Stimulated activated CD4-positive, alpha-beta T cell treated with anti-CD3 and anti-CD28 coated beads, Interleukin-15, amount 100 ng/mL, for 1 hour (primary cell): ENCODE measurements around the gene BBIP1.
"Not testable (repeated sequence)": the region's sequence is repeated elsewhere in the genome, so short reads cannot be mapped to it uniquely, and the experiment has no call there.

ENCODE experiments used
- DNase-seq, 2 donors: peaks; one replicate each; pipeline ENCODE4 v3.0.0-alpha.2; 2020; ENCODE audit warnings: low read depth in 1 of 2, low spot score in 1 of 2

BBIP1 gene

GRCh38 chr10:110885932-110886674 is 32.9 kb downstream of the BBIP1 start:
- no peak for DNase-seq

- no peak for DNase-seq
Observed at GRCh38 chr10:110883924-110884323, 35.1 kb downstream of the BBIP1 start.

DNA sequence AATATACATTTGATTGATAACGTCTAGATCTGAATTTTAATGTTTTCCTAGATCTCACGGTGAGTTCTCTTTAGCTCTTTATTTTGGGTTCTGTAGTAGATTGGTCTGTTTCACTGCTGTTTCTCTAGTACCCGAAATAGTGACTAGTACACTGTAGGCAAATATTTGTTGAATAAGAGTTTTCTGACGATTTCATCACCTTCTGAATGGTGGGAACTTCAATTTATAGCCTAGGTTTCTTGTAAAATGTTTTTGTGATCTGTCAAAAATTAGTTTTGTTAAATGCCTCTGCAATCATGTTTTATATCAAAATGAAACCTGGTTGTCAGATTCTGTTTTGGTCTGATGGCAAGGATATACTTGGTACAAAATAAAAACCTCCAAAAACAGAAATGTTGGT is 37.1 kb downstream of the BBIP1 start:
- no peak for DNase-seq

DNA sequence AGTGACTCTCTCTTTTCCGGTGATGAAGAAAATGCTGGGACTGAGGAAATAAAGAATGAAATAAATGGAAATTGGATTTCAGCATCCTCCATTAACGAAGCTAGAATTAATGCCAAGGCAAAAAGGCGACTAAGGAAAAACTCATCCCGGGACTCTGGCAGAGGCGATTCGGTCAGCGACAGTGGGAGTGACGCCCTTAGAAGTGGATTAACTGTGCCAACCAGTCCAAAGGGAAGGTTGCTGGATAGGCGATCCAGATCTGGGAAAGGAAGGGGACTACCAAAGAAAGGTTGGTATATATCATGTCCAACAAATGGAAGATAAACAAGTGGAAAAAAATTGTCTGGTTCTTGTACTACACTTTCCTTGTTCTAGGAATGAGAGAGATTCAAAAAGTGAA is 37.7 kb downstream of the BBIP1 start:
- no peak for DNase-seq

- no peak for DNase-seq
Observed at GRCh38 chr10:110880012-110880411, 39.0 kb downstream of the BBIP1 start.

DNA sequence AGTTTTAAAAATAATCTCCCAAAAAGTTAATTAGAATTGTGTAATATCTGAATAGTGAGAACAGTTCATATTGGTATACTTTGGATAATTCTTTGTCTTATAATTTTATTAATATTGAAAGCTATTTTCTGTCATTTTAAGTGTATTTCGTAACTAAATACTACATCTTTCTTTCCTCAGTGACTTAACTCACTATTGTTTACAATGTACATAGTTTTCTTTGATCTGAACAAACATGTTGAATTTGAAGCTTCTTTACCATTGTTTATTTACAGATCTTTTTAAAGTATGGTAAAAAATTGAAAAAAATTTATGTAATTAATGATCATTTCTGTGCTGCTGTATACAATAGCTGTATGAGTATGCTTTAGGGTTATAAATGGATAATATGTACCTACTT is 42.2 kb downstream of the BBIP1 start:
- DNase-seq = no peak

- no peak for DNase-seq
Observed at GRCh38 chr10:110876000-110876399, 43.0 kb downstream of the BBIP1 start.

GRCh38 chr10:110873951-110874350 is 45.0 kb downstream of the BBIP1 start:
- no peak for DNase-seq

GRCh38 chr10:110872984-110873923 is 45.7 kb downstream of the BBIP1 start:
- no peak for DNase-seq

DNA sequence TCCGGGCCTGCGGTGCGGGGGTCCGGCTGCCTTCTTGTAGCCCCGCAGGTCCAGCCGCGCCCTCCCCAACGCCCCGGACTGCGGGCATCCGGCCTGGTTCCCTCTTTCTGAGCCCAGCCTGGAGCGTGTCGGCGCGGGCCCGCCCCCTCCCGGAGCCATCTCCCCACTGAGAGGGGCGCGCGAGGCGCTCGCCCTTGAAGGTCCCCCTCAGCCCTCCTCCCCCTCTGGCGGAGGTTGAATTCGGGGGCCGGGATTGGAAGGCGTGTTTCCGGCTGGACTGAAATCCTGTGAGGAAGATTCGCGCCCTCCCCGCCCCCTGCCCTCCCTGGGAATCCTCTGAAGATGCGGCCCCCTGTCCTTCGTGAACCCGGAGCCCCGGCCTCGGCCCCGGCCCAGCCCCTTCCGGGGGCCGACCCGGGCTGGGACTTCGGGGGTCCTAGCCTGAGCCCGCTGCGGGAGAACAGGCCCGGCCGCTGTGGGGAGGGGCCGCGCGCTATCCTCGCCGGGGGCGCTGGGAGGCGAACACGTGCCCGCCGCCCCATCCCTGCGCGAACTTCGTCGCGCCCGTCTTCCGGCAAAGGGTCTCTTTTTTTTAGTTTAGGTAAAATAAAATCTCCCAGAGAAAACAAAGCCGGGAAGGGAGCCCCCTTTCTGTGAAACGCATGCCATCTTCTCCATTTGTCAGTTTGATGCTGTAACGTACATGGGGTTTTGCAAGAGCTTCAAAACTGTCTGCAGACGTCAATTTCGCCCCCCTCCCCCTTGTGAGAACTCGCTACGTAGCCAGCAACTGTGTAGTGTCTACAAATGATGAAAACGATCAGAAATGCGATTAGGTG is 46.6 kb downstream of the BBIP1 start:
- peak; percentile 53 to 55 for DNase-seq

DNA sequence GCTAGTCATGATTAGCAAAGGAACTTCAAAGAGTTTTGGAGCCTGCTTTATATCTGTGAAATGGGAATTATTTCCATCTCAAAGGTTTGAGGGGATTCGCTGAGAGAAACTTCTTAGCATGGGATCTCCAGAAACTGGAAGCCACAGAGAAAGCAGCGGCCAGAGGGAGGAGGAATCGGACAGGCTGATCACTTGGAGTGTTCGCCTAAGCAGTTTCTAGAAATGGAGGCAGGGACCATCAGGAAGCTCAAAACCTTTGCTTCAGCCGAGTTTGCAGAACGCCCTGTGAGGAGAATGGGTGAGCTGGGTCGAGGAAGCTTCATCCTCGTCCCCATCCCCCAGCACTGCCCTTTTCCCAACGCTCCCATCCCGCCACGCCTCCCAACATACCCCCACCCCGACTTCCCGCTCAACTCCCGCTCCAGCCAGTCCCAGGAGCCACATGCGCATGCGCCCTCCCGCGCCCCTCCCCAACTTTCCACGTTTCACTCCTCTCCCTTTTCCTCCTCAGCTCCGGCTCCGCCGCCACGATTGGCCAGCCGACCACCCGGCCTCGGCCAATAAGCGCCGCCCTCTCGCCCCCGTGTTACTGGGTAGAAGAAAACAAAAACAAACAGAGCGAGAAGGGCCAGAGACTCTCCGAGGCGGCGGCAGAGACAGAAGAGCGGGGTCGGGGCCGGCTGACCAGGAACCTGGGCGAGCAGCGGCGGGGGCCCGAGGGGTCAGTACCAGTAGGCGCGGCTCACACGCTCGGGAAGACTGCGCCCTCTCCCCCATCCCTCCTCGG is 47.5 kb downstream of the BBIP1 start, which contains the start of gene PDCD4:
Gene PDCD4, plus strand, starts transcription at position 631 of the 787 bp plus-strand sequence. CDS start 4,100 bp downstream, outside the sequence.
- DNase-seq = peak; percentile 84 to 88

DNA sequence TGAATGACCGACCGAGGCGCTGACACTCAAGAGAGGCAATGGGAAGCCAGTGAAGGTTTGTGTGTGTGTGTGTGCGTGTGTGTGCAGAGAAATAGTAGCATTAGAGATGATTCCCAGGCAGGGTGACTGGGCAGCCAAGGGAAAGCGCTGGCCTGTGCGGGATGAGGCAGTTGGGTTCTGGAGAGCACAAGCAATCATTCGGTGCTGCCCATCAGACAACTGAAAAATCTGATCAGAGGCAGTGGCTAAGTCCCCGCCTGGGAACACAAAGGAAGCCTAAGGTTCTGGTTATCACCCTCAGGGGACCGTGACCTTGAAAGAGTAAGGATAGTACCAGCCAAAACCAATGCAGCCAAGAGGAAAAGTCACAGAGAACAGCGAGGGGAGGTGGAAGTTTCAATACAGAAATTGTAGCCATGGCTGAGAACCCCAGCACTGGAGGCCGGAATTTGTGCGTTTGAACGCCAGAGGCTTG is 48.1 kb downstream of the BBIP1 start:
- no peak for DNase-seq

GRCh38 chr10:110868981-110869380 is 50.0 kb downstream of the BBIP1 start:
- no peak for DNase-seq

GRCh38 chr10:110867807-110868465 is 51.0 kb downstream of the BBIP1 start:
- DNase-seq = no peak

DNA sequence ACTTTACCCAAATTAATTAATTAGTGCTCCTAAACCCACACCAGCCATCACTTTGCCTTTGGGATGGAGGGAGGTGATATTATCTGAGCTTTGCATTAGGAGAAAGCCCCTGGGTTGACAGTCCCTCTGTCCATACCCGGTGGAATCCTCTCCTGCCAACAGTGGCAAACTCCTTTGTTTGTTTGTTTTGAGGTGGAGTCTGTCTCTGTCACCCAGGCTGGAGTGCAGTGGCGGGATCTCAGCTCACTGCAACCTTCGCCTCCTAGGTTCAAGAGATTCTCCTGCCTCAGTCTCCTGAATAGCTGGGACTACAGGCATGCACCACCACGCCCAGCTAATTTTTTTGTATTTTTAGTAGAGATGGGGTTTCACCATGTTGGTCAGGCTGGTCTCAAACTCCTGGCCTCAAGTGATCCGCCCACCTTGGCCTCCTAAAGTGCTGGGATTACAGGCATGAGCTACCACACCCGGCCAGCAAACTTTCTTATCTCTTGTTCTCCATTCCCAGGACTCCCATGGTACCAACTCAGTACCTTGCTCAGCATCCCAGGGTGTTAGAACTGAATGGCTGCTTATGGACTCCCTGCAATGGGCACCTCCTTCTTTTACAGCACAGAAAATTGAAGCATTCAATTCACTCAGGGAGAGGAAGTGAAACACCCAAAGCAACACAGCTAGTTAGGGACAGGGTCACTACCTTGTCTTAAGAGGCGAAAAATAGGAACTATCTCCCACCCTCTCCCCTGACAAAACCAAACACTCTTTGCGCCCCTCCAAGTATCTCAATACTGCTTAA is 51.8 kb downstream of the BBIP1 start:
- not testable (repeated sequence) for DNase-seq

DNA sequence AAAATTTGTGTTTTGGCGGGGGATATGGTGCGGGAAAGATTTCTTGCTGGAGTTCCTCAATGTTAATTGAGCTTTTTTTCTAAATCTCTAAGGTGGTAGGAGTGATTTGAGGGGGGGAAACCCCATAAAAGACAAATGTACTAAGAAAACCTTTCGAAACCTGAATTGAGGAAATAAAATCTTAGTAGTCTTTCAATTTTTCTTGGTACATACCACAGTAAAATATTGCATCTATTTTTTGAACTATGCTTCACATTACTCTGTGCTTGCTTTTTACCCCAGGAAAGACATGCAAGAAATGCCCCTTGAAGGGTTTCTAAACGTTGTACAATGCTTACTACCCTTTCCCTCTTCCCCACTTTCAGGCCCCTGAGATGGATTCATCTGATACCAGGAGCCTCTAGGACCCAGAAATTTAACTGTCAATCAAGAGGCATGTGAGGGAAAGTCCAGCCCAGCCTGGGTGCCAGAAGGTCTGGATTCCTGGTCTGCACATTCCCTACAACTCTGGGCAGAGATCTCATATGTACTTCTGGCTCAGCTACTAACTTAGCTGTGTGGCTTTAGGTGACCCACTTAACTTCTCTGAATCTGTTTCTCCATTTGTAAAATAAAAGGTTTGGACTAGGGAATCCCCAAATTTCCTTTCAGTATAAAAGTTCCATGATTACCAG is 53.0 kb downstream of the BBIP1 start:
- DNase-seq = no peak

DNA sequence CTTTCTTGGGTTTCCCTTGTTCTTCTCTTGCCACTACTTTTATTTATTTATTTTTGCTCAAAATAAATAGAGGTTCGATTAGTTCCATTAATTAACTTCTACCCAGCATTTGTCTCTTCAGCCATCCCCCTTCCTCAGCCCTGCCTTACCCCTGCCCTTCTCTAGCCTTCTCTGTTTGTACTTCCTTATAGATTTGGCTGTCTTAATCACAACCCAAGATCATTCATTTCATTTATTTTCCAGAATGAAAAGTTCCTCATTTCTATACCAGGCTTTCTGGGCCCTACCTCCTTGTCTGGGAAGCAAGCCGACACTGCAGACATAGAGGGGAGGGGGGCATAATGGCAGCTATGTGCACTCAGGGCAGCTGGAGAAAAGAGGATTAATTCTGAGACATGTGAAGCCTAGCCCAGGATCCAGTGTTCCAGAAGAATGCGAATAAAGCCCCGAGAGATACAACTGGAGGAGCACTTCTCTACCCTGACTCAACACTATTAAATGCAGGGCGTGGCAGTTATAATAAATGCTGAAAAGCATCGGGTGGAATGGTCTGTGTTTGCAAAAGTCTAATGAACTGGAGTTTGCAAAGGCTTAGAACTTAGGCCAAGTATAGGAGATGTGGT is 53.7 kb downstream of the BBIP1 start:
- DNase-seq = no peak

DNA sequence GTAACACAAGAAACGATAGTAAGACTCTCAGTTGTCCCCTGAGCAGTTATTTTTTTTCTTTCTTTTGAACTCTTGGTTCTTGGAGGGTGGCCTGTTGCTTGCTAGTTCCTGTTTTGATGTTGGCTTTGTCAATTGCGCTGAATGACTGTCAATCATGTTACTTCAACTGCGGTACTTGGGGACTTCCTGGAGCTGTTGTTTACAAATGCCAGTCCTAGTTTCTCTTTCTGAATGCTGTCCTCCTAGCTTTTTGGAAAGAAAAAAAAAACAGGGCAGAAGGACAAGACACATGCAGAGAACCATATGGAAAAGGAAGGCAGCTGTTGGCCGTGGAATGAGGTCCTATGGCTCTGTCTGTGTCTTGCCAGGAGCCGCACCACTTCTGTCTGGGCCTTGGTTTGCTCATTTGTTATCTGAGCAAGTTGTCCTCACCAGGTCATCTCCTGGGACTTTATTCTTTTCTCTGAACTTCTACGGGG is 54.3 kb downstream of the BBIP1 start:
- no peak for DNase-seq
